HEK293 (cell line): ENCODE results near the gene PCDH12.

Source experiments
- CTCF ChIA-PET: fragments of 350-600 bp; formaldehyde crosslinking; extraction: SDS; loops from one replicate; lab custom pipeline; 2021; ENCODE audit warnings: antibody characterized with exemption; lab: Yijun Ruan, JAX
- POLR2A ChIA-PET: fragments of 300-600 bp; formaldehyde crosslinking; extraction: SDS; loops from one replicate; lab custom pipeline; 2020; ENCODE audit warnings: antibody characterized with exemption, inconsistent platforms; lab: Yijun Ruan, JAX
- H3K27ac ChIP-seq: fragments of 200-500 bp; sonication (Bioruptor generic); 2 replicates; pipeline ENCODE4 v1.5.1; 2014; ENCODE audit warnings: low read depth, low read length, control low read depth, inconsistent platforms; ENCODE audit errors: extremely low read depth
- H3K36me3 ChIP-seq, 2 experiments: fragments of 200-500 bp in 1 of 2; sonication (Bioruptor generic) in 1 of 2; 1 replicate in 1 of 2; 2 replicates in 1 of 2; pipeline ENCODE4 v1.5.1; 2014 to 2017; ENCODE audit warnings: inconsistent platforms in 2 of 2, low read length in 2 of 2; ENCODE audit not compliant: control insufficient read depth in 2 of 2, insufficient read depth in 1 of 2
- H3K4me1 ChIP-seq: fragments of 200-500 bp; sonication (Bioruptor generic); 2 replicates; pipeline ENCODE4 v1.5.1; 2014; ENCODE audit warnings: mild to moderate bottlenecking, low read length, inconsistent platforms; ENCODE audit not compliant: control insufficient read depth, insufficient read depth
- H3K4me3 ChIP-seq: 2 replicates; pipeline ENCODE4 v1.5.1; 2011; ENCODE audit warnings: low read depth, mild to moderate bottlenecking, control low read depth, low read length, moderate library complexity
- H3K9me3 ChIP-seq: fragments of 200-500 bp; sonication (Bioruptor generic); 2 replicates; pipeline ENCODE4 v1.5.1; 2014; ENCODE audit warnings: low read depth, low read length, inconsistent platforms; ENCODE audit not compliant: control insufficient read depth, insufficient read depth
- AEBP2 ChIP-seq: fragments of 450-650 bp; formaldehyde crosslinking; IDR thresholded peaks from 2 replicates; pipeline ENCODE4 v1.5.1; 2016; ENCODE audit warnings: missing biosample characterization, missing genetic modification characterization, borderline replicate concordance
- EGR2 ChIP-seq: fragments of 450-650 bp; formaldehyde crosslinking; IDR thresholded peaks from 2 replicates; pipeline ENCODE4 v1.5.1; 2016; ENCODE audit warnings: low read depth, missing biosample characterization, missing genetic modification characterization
- KLF10 ChIP-seq: fragments of 450-650 bp; IDR thresholded peaks from 2 replicates; pipeline ENCODE4 v1.5.1; 2018; ENCODE audit warnings: missing biosample characterization, mild to moderate bottlenecking, missing genetic modification characterization
- SCRT1 ChIP-seq: fragments of 450-650 bp; formaldehyde crosslinking; IDR thresholded peaks from 2 replicates; pipeline ENCODE4 v1.5.1; 2016; ENCODE audit warnings: missing biosample characterization, missing genetic modification characterization, borderline replicate concordance
- TRIM28 ChIP-seq: IDR thresholded peaks from 2 replicates; pipeline ENCODE4 v1.6.1; 2011; ENCODE audit warnings: low read length, control low read depth, borderline replicate concordance
- TSHZ1 ChIP-seq: fragments of 450-650 bp; formaldehyde crosslinking; IDR thresholded peaks from 2 replicates; pipeline ENCODE4 v1.5.1; 2016; ENCODE audit warnings: missing biosample characterization, missing genetic modification characterization, borderline replicate concordance
- ZNF114 ChIP-seq: fragments of 450-650 bp; formaldehyde crosslinking; IDR thresholded peaks from 2 replicates; pipeline ENCODE4 v1.5.0; 2017; ENCODE audit warnings: missing biosample characterization, missing genetic modification characterization
- ZNF133 ChIP-seq: fragments of 450-650 bp; formaldehyde crosslinking; IDR thresholded peaks from 2 replicates; pipeline ENCODE4 v1.5.1; 2016; ENCODE audit warnings: missing biosample characterization, missing genetic modification characterization
- ZNF140 ChIP-seq: fragments of 450-650 bp; formaldehyde crosslinking; IDR thresholded peaks from 2 replicates; pipeline ENCODE4 v1.5.1; 2016; ENCODE audit warnings: missing biosample characterization, missing genetic modification characterization
- ZNF354C ChIP-seq: fragments of 450-650 bp; formaldehyde crosslinking; IDR thresholded peaks from 2 replicates; pipeline ENCODE4 v1.5.1; 2016; ENCODE audit warnings: missing biosample characterization, missing genetic modification characterization, low read depth, borderline replicate concordance
- ZNF518A ChIP-seq: fragments of 450-650 bp; formaldehyde crosslinking; conservative IDR thresholded peaks from 2 replicates; pipeline ENCODE4 v1.5.1; 2016; ENCODE audit warnings: low read depth, missing biosample characterization, missing genetic modification characterization
- ZNF654 ChIP-seq: fragments of 450-650 bp; formaldehyde crosslinking; IDR thresholded peaks from 2 replicates; pipeline ENCODE4 v1.5.1; 2016; ENCODE audit warnings: low read depth, missing biosample characterization, missing genetic modification characterization
- ZNF76 ChIP-seq: fragments of 450-650 bp; formaldehyde crosslinking; IDR thresholded peaks from 2 replicates; pipeline ENCODE4; 2016; ENCODE audit warnings: low read depth, missing biosample characterization, missing genetic modification characterization, borderline replicate concordance
- ZNF776 ChIP-seq: fragments of 450-650 bp; formaldehyde crosslinking; IDR thresholded peaks from 2 replicates; pipeline ENCODE4 v1.5.0; 2017; ENCODE audit warnings: missing biosample characterization, missing genetic modification characterization, borderline replicate concordance

The PCDH12 gene

GRCh38 chr5:141913560-141914198 is 44.3 kb downstream of the PCDH12 start:
- POLR2A ChIA-PET: interaction anchor here (1.8 kb wide), 1 partner anchor 10 kb away, joined by 5 read pairs; the partner anchor contains the start of gene DELE1
- Histone ChIP-seq H3K27ac (no peak overlapping the region), H3K4me3 (no peak overlapping the region), H3K36me3 (no peaks in the 10 kb centered on the region), H3K9me3 (no peaks in the 10 kb centered on the region)
- TF ChIP-seq ZNF776 (tag by site-specific recombination) (no peak), ZNF114 (tag by site-specific recombination) (no peak), TSHZ1 (tag by site-specific recombination) (no peak), ZNF518A (tag by site-specific recombination) (no peak), SCRT1 (tag by site-specific recombination) (no peak), ZNF76 (tag by site-specific recombination) (no peak), ZNF133 (tag by site-specific recombination) (no peak), TRIM28 (no peak), AEBP2 (tag by site-specific recombination) (no peak), ZNF140 (tag by site-specific recombination) (no peak), ZNF654 (tag by site-specific recombination) (no peak), EGR2 (tag by site-specific recombination) (no peak), KLF10 (tag by site-specific recombination) (no peak), ZNF354C (tag by site-specific recombination) (no peak)
- TF ChIP-seq, all 188 proteins: peak for 0
- CTCF ChIA-PET: interaction anchor here (0.6 to 2.9 kb wide), 4 partner anchors 47 to 222 kb away, joined by 3 to 15 read pairs (median 3); partner anchors contain the start of gene RNF14
- H3K4me1 ChIP-seq: no peaks in the 10 kb centered on the region
